Activated CD8-positive, alpha-beta memory T cell treated with anti-CD3 and anti-CD28 coated beads for 24 hours (primary cell): ENCODE data around the gene ENAH.
"Not testable (repeated sequence)": the region's sequence is repeated elsewhere in the genome, so short reads cannot be mapped to it uniquely, and the experiment has no call there.

Experiments used
- DNase-seq: peaks from one replicate; pipeline ENCODE4 v3.0.0-alpha.2; 2020

ENAH gene

DNA sequence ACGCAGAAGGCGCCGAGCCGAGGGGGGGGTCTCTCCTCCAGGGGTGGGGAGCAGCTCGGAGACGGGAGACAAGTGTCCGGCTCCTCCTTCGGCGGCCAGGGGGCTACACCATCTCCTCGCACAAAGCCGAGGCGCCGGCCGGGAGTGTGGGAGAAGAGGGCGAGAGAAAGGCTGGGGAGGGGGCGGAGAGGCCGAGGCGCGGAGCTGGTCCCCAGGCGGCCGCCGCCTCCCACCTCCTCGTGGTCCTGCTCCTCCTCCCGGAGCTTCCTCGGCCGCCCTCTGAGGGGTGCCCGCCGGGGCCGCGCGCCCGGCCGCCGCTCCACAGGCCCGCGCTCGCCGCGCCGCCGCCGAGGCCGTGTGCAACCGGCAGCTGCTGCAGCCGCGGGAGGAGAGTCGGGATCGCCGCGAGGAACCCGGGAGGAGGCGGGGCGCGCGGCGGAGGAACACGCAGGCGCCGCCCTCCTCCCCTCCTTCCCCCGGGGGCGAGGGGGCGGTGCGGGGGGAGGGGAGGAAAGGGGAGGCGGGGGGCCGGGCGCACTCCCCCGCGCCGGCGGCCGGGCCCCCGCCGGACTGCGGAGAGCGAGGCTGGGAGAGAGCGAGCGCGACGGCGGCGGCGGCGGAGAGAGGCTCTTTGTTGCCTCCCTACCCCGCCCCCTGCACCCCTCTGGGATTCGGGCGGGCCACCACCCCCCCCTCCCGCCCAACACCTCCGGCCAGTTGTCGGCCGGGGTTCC is at the start of gene ENAH:
Gene ENAH, minus strand, starts transcription at position 395 of the 734 bp plus-strand sequence. CDS start 433 bp downstream, outside the sequence.
- DNase-seq: peak; percentile 75

DNA sequence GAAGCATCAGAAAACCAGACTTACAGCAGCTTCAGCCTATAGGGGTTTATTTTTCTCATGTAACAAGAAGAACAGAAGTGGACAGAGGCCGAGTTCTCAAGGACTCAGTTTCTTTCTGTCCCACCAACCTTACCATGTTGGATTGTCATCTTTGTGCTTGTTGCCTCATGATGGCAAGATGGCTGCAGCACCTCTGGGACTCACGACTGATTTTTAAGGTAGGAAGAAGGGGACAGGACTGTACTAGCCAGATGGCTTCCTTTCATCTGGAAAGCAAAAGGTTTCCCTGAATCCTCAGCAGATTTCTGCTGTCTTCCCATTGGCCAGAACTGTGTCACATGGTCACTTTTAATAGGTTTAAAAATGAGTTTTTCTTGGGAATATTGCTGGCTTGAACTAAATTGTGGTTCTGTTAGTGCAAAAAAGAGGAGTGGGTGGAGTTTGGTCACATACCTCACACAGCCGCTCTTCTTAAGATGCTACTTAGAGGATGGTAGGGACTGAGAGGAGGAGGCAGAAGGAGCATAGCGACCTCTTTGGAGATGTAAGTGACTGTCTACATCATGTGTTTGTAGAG is 48.1 kb upstream of the ENAH start:
- DNase-seq: no peak

DNA sequence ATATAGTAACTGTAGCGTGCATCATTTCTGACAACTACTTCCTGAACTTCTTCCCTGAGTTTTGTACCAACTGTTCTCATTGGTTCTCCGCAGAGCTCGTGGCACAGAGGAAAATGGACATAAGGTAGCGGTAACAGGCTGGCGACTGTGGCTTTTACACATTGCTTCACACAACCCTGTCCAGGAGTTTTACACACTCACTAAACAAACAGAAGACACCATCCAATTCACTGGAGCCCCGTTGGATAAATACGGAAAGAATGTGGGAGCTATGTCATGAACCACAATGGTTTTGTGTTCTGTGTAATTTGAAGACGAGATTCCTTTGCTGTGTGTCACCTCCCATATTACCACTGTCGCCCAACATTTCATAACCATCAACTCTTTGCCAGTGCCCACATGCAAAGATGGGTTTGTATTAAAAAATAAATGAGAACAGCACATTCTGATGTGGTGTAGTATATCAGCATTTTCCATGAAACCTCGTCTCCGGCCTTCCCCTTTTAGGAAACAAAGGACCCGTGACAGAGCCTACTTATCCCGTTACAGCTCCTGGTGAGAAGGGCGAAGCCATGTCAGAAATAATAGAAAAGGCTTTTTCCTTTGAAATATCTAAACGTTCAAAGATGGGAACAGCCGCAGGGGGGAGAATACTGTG is 47.4 kb upstream of the ENAH start:
- no peak for DNase-seq

- no peak for DNase-seq
Measured at GRCh38 chr1:225699336-225699735, 46.4 kb upstream of the ENAH start.

DNA sequence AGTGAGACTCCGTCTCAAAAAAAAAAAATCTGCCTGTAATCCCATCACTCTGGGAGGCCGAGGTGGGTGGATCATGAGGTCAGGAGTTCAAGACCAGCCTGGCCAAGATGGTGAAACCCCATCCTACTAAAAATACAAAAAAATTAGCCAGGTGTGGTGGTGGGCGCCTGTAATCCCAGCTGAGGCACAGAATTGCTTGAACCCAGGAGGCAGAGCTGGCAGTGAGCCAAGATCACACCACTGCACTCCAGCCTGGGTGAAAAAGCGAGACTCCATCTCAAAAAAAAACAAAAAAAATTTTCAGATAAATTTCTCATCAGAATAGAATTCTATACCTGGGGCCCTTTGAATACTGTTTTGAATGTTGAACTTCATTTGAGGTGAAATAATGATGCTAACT is 45.3 kb upstream of the ENAH start:
- DNase-seq: not testable (repeated sequence)

GRCh38 chr1:225697428-225697827 is 44.5 kb upstream of the ENAH start:
- no peak for DNase-seq

DNA sequence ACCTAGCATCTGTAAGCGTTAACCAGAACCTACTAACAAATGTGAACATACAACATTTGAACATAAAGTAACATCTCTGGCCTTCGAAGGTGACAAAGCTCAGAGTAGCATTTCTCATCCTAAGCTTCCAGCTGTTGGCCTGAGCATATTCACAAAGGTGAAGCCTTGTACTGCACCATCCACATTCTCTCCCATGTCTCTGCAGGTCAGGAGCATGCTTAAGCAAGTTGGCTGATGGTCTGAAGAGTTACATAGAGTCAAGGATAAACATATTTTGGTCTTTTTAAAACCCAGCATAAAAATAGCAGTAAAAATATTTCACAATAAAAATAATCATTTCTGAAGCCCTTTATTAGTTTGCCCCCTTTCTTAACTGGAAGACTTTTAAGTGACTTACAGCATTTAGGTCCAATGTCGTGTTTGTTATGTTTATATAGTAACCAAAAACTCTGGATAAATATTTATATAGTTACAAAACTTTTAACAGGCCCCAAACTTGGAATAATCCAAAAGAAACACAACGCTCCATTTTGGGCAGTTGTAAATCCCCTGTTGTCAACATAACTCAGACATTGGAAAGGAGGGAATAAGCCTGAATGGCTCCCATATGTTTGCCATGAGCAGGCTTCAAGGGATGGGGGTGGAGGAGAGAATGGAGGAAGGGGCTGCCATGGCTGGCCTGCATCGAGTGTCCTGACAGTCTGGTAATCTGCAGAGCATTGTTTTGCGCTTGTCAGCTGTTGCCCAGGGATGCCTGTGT is 42.8 kb upstream of the ENAH start:
- no peak for DNase-seq

- no peak for DNase-seq
Measured at GRCh38 chr1:225694151-225694603, 41.3 kb upstream of the ENAH start.

- not testable (repeated sequence) for DNase-seq
Measured at GRCh38 chr1:225693697-225694096, 40.8 kb upstream of the ENAH start.

DNA sequence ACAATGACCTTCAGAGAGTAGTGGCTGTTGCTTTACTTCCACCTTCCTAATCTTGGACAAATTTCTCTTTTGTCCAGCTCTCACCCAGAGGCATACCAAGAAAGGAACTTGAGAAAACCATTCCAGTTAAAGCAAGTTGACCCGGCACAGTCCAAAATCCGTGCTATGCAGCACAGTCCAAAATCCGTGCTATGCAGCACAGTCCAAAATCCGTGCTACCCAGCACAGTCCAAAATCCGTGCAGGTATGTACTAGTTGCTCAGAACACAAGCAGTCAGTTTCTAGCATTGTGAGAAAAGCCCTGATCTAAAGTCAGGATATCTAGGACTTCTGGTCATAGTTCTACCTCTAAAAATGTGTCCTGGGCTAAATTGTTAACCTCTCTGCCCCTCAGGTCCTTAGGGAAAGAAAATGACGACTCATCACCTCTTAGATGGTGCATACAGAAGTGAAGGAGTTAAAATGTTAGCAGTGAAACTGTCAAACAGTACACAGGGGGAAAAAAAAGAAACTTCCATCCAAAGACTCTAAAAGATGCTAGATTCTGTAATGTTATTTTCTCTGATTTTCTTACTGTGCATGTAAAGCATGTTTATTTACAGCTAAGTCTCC is 40.3 kb upstream of the ENAH start:
- DNase-seq: no peak

DNA sequence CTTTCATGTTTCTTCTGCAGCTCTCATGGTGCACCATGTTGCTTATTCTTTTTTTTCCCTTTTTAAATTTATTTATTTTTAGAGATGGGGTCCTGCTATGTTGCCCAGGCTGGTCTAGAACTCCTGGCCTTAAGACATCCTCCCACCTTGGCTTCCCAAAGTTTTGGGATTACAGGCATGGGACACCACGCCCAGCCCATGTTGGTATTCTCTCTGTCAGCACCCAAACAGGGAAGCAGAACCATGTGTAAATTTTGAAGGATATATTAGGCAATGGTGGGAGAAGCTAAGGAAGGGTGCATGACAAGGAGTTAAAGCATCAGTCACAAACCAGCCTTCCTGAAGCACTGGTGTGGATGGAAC is 39.6 kb upstream of the ENAH start:
- no peak for DNase-seq

DNA sequence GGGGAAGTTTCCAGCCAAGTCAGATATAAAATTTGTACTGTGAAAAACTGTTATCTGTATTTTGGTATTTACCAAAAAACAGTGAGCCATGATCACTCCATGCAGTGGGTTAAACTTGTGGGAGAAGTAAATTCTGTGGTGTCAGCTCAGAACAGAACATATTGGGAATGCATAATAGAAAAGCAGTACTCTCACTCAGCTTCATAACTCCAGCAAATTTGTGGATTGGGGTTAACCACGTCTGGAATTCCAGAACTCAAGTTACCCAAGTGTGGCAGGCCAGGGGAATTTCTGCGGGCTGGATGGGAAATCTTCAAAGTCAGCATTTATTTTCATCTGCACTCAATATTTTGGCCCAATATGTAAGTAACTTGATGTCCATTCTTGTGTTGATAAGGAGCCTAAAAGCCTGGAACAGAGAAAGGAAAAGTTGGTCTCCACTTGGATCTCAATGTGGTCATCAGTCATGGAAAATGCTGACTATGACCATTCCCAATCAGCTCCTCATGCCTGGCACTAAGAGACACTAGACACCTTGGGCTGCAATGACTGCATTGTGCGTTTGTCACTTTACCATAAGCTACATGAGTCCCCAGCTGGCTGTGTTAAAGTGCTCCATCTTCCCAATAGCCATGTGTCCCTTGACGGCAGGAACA is 39.1 kb upstream of the ENAH start:
- DNase-seq: no peak

GRCh38 chr1:225691377-225691776 is 38.5 kb upstream of the ENAH start:
- DNase-seq: no peak

DNA sequence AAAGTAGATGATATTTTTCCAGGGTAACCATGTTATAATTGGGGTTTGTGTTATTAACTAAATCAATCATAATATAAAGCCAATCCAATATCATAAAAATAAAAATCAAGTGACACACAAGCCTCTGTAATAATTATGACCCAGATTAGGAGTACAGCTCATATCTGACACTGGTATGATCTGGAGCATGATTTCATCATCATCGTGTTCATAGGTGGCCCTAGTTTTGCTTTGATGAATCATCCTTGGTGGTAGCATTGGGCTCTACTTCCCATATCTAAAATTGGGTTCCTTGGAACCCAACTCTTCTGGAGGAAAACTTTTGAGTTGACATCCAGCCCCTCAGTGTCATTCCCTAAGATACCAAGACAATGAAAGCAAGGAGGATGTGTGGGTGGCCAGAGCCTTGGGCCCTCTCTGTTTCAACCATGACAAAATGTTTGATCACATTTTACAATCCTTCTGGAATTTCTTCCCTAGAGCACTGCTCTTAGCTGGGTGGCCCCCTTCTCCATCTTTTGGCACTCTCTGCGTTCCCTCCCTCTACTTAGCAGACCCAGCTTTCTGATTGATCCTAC is 37.0 kb upstream of the ENAH start:
- DNase-seq: no peak

GRCh38 chr1:225688345-225688744 is 35.4 kb upstream of the ENAH start:
- DNase-seq: no peak

DNA sequence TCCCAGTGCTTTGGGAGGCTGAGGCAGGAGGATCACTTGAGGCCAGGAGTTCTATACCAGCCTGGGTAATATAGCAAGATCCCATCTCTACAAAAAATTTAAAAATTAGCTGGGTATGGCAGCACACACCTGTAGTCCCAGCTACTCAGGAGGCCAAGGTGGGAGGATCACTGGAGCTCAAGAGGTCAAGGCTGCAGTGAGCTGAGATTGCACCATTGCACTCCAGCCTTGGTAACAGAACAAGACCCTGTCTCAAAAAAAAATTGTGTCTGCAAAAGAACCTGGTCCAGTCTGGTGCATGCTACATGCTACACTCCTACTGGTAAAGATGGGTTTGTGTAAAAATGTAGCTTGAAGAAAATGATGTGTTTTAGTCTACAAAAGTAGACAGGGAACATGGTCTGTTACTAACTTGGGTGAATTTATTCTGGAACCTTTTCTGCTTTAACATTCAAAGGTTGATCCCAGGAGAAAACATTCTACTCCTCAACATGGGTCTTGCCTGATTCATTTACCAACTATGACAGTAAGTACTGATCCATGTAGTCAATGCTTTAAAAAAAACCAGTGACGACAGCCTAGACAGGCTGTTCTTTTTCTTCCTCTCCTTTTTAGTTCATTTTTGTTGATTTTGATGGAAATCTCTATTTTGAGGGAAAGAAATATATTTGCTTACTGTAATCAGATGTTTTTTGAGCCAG is 32.7 kb upstream of the ENAH start:
- no peak for DNase-seq

DNA sequence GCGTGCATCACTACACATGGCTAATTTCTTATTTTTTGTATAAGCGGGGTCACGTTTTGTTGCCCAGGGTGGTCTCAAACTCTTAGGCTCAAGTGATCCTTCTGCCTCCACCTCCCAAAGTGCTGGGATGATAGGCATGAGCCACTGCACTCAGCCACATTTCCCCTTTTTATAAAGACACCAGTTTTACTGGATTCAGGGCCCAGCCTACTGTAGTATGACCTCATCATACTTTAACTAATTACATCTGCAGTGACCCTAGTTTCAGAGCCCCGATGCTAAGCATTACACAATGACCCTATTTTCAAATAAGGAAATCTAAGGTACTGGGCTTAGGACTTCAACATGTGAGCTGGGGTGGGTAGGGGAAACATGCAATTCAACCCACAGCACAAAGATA is 31.8 kb upstream of the ENAH start:
- no peak for DNase-seq

DNA sequence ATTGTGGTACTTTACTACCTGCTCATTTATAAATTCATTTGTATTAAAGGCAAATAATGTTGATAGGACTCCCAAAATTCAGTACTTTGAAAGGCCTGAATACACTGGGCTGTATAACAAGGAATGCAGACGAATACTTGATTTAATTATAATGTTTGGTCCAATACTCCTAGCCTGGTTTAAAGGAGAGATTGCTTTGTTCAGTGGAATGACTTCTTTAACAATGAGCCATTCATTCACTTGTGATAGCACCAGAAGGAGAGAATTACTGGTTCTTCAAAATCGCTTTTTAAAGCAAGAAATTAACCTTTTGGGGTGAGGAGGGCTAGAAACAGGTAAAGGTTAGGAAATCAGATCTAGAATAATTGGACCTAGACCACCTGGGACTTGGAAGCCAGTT is 28.3 kb upstream of the ENAH start:
- no peak for DNase-seq

- DNase-seq: no peak
Measured at GRCh38 chr1:225678545-225678944, 25.6 kb upstream of the ENAH start.

- no peak for DNase-seq
Measured at GRCh38 chr1:225677350-225678124, 24.6 kb upstream of the ENAH start.

DNA sequence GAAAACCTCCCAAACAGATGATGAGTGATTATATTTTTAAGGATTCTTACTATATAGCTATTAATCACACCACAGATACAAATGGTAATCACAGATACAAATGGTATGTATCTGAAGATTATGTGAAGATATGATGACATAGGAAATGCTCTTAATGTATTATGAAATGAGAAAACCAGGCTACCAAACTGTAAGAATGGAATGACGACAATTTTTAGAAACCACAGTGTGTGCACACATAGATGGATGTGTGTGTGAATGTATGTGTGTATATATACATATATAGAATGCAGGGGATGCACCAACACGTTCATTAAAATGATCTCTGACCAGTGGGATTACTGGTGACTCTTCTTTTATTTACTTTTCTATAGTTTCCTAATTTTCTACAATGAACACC is 21.5 kb upstream of the ENAH start:
- DNase-seq: no peak
